Measurements from ENCODE around the gene ZNF526.

Gene ZNF526

DNA sequence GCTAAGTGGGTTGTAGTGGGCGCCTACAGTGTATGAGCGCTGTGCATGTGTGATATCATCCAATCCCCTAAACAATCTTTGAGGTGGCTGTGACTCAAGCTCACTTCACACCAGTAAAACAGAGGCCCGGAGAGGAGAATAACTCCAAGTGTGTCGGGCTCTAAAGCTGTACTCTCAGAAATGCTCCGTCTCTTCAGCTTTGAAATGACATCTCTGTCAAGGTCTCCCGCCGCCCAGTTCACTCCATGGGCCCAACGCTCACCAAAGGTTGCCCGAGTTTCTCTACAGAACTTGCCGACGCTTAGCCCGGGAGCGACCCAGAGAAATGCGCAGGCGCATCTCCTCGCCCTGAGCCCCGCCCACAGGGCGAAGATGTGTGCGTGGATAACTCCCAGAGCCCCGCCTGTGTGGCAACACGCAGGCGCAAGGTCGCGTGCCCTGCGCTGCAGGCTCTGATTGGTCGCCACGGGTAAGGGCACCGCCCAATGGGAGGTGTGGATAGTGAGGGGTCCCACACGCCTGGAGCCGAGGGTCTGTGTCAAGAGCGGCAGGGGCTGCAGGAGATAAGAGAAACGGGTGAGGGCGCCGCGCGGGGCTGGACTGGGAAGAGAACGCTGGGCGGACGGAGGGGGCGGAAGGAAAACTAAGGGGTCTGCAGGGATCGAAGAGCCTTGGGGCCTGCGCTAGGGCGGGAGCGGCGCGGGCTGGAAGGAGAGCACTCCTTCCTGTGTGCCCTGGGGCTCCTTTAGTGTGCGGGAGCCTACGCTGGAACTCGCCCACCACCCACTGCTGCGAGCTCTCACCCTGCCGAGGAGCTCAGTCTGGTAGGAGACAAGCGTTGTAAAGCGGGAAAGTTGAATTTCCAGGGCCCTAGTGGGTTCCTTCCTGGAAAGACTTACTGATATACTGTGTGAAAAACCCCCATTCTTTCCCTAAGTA lies at the start of gene ZNF526:
Gene ZNF526, plus strand, starts transcription at position 501 of the 939 bp plus-strand sequence. CDS start 4,092 bp downstream, outside the sequence.
- POLR2A ChIA-PET (ENCODE audit: low non-redundant PET): no interaction called here
- CTCF ChIA-PET: interaction anchor here (0.6 kb wide), 3 partner anchors 76 to 112 kb away, joined by 3 to 5 read pairs (median 3); no protein-coding TSS in a partner anchor
- H3K27ac ChIP-seq: peak within 1 kb of the TSS; percentile 89
- TF ChIP-seq, protein P1, sequence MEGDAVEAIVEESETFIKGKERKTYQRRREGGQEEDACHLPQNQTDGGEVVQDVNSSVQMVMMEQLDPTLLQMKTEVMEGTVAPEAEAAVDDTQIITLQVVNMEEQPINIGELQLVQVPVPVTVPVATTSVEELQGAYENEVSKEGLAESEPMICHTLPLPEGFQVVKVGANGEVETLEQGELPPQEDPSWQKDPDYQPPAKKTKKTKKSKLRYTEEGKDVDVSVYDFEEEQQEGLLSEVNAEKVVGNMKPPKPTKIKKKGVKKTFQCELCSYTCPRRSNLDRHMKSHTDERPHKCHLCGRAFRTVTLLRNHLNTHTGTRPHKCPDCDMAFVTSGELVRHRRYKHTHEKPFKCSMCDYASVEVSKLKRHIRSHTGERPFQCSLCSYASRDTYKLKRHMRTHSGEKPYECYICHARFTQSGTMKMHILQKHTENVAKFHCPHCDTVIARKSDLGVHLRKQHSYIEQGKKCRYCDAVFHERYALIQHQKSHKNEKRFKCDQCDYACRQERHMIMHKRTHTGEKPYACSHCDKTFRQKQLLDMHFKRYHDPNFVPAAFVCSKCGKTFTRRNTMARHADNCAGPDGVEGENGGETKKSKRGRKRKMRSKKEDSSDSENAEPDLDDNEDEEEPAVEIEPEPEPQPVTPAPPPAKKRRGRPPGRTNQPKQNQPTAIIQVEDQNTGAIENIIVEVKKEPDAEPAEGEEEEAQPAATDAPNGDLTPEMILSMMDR (conservative IDR thresholded peaks at IDR 0.05; ENCODE audit: low read depth): no peak
- peak; percentile 99 for DNase-seq (ENCODE audit: low spot score)

GRCh38 chr19:42170715-42171114 lies 49.4 kb upstream of the ZNF526 start:
- ChIA-PET CTCF (no interaction called here), POLR2A (ENCODE audit: low non-redundant PET) (no interaction called here)
- no peak for DNase-seq (ENCODE audit: low spot score)
- no peak overlapping the region for H3K27ac ChIP-seq
- TF ChIP-seq, protein P1 (conservative IDR thresholded peaks at IDR 0.05; ENCODE audit: low read depth): no peak

- TF ChIP-seq, protein P1 (conservative IDR thresholded peaks at IDR 0.05; ENCODE audit: low read depth): no peak
- CTCF ChIA-PET: no interaction called here
- H3K27ac ChIP-seq: no peak overlapping the region
- DNase-seq (ENCODE audit: low spot score): no peak
- POLR2A ChIA-PET (ENCODE audit: low non-redundant PET): no interaction called here
Measured at GRCh38 chr19:42172261-42172660, 47.9 kb upstream of the ZNF526 start.

GRCh38 chr19:42173695-42174094 lies 46.4 kb upstream of the ZNF526 start:
- DNase-seq (ENCODE audit: low spot score): no peak
- ChIA-PET POLR2A (ENCODE audit: low non-redundant PET) (no interaction called here), CTCF (no interaction called here)
- TF ChIP-seq, protein P1 (conservative IDR thresholded peaks at IDR 0.05; ENCODE audit: low read depth): no peak
- H3K27ac ChIP-seq: no peak overlapping the region

DNA sequence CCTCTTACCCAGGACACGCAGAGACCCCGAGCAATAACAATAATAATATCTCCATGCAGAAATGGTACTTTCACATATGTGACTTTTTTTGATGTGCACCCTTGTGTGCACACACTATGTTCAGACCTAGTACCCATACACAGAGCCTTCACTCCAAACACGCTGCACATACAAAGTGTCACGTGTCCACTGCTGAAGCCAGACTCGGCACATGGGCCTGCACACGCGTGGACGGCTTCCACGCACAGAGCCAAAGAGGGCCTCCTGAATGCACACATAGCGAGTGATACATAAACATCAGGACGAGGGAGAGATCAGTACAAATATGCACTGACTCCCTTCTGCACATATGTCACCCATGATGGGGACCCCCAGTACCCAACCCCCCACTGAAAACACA lies 45.9 kb upstream of the ZNF526 start:
- TF ChIP-seq, protein P1 (conservative IDR thresholded peaks at IDR 0.05; ENCODE audit: low read depth): no peak
- H3K27ac ChIP-seq: no peak overlapping the region
- POLR2A ChIA-PET (ENCODE audit: low non-redundant PET): no interaction called here
- CTCF ChIA-PET: interaction anchor here (0.5 kb wide), 1 partner anchor 9 kb away, joined by 3 read pairs; no protein-coding TSS in a partner anchor
- DNase-seq (ENCODE audit: low spot score): no peak

DNA sequence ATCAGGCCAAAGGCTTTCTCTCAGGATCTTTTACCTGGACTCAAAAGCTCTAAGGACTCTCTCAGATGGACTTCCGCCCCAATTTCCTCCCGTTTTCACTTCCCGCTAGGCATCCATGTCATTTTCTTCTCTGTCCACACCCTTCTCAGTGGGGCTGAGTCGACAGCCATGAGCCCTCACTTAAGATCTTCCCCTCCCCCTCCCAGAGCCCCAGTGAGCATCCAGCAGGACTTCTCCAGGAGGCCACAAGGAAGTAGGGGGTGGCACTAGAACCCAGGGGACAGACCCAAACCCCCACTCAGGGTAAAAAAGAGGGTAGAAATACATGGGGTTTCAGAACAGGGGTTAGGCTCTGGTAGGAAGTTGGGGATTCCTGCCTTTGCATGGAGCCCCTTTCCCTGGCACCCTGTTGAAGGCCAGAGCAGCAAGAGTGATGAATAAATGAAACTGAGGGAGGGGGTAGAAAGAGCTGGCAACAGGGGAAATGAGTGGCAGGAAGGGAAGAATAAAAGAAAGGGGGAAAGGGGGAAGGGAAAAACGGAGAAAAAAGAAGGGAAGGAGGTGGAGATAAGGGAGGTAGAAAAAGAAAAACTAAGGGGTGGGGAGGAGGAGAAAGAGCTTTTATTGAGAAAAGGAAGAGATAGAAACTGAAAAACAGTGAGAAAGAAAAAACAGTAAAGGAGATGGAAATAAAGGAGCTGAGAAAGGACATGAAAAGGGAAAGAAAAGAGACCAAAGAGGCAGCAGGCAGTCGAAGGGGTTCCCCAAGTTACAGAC lies 45.0 kb upstream of the ZNF526 start:
- ChIA-PET CTCF (interaction anchor here (0.7 to 1.4 kb wide), 3 partner anchors 9 to 61 kb away, joined by 3 read pairs; no protein-coding TSS in a partner anchor), POLR2A (ENCODE audit: low non-redundant PET) (no interaction called here)
- TF ChIP-seq, protein P1 (conservative IDR thresholded peaks at IDR 0.05; ENCODE audit: low read depth): no peak
- no peak overlapping the region for H3K27ac ChIP-seq
- DNase-seq (ENCODE audit: low spot score): no peak
